HuH-7 (cell line): Measurements from ENCODE around the gene KLF9.

Experiments used
- DNase-seq: peaks from one replicate; pipeline ENCODE4 v3.0.0; 2011; ENCODE audit warnings: low spot score

The KLF9 gene

DNA sequence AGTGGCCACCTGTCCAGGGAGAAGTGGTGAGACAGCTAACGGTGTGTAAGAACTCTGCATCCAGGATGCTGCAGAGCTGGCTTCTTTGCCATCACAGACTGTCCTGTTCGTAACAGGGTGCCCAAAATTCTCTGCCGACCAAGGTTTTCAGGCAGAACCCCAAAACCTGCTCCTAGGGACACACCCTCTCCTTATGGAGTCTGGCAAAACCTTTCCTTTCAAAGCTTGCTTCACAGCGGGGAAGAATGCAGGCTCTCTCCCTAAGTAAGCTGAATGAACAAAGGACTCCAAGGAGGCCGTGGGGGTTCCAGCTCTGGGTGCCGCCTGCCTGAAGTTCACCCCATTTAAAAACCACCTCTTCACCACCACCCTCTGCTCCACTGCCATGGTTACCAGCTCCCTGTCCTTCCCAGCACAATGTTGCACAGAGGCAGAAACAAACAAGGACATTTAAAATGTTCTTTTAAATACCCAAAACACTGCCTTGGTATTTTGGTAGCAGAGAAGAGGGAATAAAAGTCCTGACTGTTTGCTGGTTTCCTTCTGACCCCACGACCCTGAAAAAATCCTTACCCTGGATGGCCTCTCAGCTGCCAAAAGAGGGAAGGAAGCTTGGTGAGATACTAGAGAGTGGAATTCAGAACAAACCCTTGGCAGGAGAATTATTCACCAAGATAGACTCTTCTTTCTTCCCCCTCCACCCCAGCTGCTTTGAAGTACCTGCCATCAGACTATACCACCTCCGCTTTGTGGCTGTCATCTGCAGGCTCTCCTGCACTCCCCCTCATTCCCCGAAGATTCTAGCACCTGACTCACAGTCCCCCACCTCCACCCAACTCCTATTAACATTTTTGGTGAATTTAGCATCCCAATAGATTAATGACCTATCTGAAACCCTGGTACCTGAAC is 7.1 kb upstream of the KLF9 start:
- no peak for DNase-seq

DNA sequence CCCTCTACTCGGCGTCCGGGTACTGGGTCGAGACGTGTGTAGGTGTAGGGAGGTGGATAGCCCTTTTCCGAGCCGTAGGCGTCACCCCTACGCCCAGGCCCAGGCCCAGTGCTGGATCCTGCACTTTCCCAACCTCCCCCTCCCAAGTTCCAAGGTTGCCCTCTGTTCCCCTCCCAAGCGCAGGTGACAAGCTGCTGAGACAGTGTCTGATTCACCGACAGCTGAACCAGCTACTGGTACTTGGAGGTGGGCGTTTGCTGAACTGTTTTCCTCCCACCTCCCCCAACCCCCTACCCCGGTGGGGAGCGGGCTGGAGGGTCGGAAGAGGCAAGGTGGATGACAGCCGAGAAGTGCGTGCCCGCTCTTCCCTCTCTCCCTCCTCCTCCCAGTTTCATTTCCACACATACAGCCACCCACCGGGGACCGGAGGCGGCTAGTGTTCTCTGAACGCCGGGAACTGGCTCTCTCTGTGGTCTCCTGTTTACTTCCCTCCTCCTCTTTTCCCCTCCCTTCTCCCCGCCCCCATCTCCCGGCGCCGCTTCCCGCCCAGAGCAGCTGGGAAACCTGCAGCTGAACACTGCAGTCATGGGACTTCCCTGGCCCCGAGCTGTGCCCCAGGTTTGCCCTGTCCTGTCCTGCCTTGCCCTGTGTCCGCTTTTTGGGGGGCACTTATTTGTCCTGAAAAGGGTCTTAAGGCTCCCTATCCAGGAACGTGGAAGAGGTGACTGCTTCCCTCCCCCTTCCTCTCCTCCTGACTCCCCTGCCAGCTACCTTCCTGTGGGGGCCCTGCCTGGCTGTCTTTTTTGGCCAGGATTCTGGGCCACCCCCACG is 6.2 kb upstream of the KLF9 start:
- peak; percentile 76 for DNase-seq

DNA sequence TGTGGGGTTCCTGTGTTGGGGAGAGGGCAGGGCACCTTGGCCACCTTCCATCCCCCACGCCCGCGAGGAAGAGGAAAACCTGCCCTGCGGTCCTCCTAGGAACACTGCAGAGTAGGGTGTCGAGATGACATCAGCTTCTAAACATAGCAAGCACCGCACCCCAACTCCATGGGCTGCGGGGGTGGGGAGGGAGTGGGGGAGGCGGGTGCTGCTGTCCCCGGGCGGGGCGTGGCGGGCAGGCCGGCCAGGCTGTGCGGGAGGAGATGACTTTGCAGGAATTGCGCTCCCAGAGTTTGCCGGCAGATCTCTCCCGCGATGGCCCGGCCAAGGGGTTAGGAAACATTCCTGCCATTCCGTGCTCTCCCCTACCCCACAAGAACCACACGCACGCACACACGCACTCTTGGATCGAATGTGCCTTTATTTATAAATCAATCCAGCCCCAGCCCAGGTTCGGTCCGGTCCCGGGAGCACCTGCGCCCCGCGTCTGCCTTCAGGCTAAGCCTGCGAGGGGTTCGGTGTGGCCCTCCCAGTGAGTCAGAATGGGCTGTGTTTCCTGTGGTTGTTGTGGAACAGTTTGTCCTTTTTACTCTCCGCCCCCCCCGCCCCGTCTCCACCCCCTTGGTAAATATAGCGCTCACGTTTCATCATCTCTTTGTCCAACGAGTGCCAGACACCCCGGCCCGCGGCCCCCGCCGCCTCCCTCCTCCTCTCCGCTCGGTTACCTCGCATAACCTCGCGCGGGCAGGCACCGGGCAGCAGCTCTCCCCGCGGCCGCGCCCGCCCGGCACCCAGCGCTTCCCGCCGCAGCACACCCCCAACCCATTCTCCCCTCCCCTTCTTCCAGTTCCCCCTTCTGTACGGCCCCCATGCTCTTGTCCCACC is 5.3 kb upstream of the KLF9 start:
- peak; percentile 81 for DNase-seq

DNA sequence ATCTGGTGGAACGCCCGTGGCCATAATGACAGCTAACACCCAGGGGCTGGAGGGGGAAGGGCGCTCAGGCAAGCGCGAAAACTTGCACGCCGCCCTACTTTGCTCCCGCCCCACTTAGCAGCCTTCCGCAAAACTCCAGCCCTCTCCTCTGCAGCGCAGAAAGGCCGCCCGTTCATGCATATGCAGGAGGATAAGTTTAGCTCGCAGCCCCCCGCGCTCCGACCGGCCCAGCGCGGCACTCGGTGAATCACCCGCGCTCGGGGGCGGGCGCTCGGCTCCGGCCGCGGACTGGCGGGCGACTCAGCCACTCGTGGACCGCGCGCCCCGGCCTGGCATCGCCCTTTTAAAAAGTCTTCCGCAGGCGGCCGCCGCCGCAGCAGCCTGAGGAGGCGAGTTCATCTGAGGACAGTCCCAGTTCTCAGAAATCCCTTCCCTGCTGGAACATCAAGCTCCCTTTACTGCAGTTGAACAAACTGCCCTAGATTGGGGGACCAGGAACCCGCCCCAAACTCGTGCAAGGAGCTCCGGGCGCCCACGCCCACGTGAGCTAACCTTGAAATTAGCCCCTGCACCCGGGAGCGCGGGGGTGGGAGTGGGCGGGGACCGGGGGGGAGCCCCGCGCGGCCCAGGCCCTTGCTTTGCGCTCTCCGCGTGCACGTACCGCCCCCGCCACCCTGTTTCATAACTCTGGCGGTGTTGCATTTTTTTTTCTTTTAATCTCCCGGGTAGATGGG is 4.5 kb upstream of the KLF9 start:
- DNase-seq, result peak; percentile 79

DNA sequence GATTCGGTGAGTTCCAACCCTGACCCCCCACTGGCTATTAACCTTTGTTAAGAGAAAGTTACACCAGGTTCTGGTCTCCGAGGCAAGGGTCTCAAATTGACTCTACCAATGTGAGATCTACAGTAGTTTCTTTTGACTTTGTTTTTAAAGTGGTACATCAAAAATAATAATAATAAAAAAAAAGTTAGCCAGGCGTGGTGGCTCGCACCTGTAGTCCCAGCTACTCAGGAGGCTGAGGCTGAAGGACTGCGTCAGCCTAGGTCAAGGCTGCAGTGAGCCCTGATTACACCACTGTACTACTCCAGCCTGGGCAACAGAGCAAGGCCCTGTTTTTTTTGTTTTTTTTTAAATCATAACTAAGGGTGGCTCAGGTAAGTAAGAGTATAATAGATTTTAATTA is 1.0 kb upstream of the KLF9 start:
- no peak for DNase-seq

DNA sequence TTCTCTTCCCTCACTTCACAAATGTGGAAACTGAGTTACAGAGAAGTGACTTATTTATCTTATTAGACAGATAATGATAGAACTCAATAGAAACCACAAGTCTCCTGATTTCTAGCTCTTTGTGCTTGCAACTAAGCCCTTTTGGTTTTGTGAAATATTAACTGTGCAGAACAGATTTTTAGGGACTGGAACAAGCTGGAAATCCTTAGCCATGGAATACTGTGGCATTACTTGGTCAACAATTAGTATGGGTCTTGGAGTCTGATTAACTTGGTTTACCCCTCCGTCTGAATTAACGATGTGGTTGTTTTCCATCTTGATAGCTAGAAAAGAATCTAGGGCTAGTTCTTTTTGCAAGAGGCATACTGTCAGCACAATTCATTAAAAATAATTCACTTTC is 584 bp upstream of the KLF9 start:
- DNase-seq, result no peak

DNA sequence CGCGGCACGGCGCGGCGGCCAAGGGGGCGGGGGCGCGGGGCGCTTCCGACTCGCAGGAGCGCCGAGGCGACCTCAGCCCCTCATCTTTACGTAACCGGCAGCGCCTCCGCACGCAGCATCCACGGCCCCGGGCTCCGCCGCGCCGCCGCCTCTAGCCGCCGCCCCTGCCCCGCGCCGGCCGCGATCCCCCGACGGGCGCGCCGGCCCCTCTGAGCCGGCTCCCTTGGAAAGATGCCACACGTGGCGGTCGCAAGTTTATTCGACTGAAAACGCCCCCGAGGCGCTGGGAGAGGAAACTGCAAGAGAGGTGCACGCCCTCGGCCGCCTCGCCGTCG is 1.0 kb downstream of the KLF9 start:
- DNase-seq, result no peak

DNA sequence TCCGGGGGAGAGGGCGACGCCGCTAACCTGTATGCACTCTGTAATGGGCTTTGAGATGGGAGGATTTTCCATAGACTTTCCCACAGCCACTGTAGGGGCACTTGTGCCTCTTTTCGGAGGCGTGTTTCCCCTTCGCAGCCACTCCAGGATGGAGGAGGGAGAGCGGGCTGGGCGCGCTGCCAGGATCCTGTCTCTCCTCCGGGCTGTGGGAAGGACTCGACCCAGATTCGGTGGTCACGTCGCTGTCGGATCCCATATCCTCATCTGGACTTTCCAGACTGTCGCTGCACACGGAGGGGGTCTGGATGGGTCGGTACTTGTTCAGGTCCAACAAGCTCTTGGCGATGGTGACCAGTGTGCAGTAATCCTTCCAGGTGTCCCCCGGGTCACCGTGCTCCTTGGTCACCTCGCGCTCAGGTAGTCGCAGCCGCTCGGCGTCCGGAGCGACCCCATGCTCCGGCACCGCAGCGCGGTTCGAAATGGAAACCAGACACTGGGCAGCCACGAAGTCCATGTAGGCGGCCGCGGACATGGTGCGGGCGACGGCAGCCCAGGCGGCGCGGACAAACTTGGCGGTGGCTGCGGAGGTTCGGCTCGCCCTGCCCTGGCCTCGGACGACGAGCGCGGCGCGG is 1.5 kb downstream of the KLF9 start:
- DNase-seq, result peak; percentile 25

DNA sequence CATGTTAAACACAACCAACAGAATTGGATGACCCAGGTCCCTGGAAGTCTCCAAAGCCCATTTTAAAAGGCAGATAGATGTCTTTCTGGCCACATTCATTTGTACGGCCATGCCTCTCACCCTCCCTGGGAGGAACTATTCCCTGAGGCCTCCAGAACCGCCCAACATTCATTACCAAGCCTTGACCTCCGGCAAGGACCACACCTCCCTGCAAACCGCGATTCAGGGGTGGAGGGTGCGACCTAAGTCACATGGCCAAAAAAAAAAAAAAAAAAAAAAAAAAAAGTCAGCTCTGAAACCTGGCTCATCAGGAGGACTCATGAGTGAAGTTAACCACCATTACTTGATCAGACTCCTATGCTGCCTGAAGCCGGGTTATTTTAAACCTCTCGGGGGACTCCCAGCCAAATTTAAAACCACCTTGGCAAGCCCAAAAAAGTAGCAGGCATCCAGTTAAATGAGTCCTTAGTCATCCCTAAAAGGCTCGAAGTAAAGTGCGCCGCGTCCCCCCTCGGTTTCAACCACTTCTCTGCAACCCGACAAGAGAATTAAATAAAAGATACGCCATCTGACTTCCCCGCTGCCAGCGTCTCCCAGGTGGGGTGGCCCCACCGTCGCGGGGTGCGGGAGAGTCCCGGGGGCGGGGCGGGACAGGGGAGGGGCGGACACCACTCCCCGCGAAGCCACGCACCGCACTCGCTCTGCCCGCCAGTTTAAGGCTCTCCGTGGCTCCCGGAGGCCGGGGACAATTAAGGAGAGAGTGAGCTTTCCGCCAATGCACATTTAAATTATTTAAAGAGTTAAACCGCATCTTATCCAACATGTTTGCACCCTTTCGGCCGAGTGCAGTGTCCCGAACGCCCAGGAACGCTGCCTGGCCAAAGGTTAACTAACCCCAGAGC is 2.3 kb downstream of the KLF9 start:
- DNase-seq, result peak; percentile 74

DNA sequence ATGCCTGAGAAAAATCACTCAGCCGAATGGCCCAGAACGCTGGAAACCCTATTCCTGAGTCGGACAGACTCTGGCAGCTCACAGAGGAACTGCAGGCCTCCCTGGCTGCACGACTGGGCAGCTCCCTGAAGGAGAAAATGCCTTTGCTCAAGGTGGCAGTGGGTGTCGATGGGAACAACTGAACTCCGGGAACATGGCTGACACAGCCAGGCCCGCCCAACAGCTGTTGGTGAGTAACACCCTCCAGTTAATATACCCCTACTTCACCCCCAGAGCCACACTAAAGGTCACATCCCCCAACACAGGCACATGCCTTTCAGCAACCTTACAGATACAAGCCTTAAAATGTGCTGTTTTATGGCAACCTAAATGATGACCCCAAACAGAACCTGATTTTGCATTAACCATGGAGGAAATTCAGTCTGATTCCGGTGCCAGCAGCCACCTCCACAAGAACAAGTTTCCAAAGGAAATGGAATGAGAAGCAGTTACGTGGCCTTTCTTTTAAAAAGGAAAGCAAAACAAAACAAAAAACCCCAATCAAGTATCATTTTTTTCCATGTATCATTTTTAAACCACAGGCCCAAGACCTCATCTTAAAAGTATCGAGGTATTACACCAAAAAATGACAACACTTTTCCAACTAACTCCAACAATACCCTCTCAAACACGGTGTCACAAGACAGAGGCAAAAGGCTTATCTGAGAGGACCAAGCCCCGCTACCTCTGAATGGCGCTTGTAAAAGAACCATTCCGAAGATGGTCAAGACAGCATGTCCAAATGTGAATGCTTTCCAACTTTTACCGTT is 3.1 kb downstream of the KLF9 start:
- no peak for DNase-seq

DNA sequence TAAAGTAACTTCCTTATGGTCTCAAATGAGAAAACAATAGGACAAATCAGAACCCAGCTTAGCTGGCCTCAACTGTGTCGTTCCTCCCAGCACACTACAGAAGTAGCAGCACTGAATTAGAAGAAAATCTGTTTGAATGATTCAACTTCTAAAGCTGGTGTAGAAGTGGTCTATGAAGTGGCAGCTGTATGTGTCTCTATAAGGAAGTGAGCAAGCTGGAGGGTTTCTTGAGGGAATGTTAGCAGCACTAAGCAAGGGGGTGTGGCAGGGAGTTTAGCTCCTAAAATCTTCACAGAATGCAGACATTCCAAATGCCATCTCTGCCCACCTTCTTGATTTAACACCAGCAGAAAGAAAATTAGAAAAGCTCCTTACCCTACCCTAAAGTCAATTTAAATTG is 4.1 kb downstream of the KLF9 start:
- DNase-seq, result no peak

DNA sequence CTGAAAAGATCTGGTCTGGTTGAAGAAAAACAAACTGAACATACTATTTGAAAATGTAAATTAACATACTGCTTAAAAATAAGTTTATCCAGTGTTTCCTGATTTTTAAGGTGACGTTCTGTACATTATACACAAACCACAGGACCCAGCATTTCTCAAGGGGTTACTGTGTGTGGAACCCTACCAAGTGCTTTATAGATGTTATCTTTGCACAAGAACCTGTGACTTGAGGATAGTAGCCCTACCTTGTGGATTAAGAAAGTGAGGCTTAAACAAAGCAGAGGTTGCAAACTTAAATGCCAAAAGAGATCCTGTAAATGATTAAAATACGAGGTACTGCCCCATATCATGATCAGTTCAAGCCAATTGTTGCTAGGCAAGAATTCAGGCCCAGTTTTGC is 4.7 kb downstream of the KLF9 start:
- no peak for DNase-seq

DNA sequence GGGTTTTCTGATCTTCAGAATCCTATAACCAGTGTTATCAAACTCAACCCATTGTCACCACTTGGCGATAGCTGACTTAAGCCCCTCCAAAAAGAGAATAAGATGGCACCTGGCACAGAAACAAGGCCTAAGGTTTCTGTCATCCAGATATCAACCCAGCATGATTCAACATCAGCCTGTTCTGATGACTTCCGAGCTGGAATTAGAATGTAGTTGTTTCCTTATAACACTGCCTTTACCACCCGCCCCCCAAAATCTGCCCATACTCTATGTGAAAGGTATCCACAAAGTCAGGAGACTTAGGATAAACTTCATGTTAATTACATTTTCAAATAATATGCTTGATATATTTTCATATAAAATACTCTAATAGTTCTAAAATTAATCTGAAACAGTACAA is 5.2 kb downstream of the KLF9 start:
- DNase-seq, result no peak

DNA sequence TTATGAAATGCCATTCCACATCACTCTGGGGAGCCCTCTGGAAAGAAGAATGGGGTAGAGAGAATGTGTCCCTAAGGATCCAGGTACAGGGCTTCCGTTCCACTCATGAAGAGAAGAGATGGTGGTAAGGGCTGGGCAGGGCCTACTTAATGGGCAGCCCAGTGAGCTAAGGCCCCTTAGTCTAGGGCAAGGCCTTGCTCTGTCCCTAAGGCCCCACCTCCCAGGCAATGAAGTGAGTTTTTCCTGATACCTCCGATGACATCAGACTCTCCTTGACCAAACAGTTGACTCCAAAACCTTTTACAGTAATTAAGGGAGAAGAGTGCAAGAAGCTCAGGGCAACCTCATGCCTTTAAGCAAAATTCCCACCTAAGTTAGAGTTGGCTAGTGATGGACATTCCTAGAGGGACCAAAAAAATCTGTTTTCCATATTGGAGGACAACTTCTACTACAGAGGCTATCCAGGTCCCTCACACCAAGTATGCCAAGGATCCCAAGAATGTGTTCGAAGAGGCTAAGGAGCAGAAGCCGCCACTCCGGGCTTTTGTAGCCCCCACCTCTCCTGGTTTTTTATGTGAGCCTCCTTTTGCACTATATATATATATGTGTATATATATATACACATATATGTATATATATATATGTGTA is 5.9 kb downstream of the KLF9 start:
- no peak for DNase-seq

DNA sequence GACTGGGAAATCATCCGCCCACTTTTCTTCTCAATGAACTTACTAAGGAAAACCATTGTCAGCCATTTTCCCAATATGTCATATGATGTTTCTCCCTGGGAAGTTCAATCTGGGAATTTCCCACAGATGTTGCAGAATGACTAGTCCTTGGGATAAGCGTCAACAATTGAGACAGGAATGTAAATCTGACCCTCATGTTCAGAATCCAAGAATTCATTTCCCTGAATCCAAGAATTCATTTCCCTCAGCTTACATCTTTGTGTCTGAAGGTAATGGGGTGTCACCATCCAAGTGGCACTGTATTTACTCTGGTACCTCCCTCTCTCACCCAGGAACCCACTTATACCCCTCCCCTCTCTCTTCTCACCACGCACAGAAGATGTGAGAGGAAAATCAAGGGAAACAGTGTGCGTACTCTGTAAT is 7.4 kb downstream of the KLF9 start:
- no peak for DNase-seq

DNA sequence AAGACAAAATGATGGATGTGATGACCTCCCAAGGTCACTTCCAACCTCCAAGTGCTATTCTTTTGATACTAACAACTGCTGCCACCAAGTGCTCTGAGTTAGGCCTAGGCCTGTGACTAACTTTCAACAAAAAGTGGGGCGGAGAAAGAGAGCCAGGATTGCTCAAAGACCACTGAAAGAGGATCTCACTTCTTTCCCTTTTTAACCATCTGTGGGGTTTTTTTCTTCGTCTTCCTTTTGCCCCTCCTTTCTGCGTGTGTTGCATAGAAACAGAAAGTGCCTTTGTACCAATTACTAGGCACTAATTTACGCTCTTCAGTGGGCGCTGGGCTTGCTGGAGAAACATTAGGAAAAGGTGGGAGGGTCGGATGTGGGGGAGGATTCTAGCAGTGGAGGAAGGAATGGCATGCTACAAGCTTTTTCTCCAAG is 8.0 kb downstream of the KLF9 start:
- no peak for DNase-seq

DNA sequence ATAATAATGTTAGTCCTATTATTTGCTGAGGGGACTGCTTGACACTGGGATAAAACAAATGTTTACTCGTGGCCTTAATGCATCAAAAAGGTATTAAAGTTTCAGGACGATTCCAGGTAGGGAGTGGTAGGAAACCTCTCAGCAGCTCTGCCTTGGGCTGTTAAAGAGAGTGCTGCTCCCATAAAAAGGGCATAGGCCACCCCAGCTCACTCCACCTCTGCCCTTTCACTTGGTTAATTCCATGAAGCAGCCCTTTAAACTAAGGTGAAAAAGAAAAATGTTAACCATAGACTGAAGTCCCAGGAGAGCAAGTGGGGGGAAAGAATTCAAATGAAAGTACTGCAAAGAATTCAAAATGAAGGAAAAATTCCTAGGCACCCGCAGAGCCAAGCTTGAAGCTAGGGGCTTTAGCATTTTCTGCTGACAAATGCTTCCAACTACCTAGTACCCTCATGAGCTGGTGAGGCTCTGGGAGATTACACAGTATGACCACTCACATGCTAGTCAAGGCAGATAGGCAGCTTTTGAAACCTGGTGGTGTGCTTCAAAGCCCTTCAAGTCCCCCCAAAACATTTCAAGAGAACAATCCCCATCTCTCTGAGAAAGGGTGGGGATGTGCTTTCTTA is 8.5 kb downstream of the KLF9 start:
- DNase-seq, result no peak

DNA sequence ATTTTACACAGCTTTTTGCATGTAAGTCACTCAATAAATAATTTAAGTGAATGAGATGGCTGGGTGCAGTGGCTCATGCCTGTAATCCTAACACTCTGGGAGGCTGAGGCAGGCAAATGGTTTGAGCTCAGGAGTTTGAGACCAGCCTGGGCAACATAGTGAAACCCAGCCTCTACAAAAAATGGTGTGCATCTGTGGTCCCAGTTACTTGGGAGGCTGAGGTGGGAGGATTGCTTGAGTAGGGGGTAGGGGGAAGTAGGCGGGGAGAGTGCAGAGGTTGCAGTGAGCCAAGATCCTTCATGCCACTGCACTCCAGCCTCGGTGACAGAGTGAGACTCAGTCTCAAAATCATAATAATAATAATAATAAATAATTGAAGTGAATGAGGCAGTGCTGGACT is 10.2 kb downstream of the KLF9 start:
- no peak for DNase-seq
